ENCODE data around the gene C4orf51. TPM values are rescaled to one million over a fixed set of nuclear protein-coding genes. Genes with fewer than 3 reads are reported as not detected.

C4orf51 gene
- total and polyA plus RNA-seq, 4 donors = not detected

- Histone ChIP-seq H3K27me3 (ENCODE audit: control insufficient read depth, insufficient read depth, low read length) (no peaks in the 10 kb centered on the region), H3K9me3 (ENCODE audit: control insufficient read depth, insufficient read depth, low read length) (no peaks in the 10 kb centered on the region), H3K4me1 (ENCODE audit: control insufficient read depth, insufficient read depth, low read length) (no peaks in the 10 kb centered on the region), H3K36me3 (ENCODE audit: control insufficient read depth, insufficient read depth, low read length) (no peaks in the 10 kb centered on the region), H3K4me3 (ENCODE audit: low read depth, low read length) (no peak overlapping the region), H3K27ac (ENCODE audit: low read depth, low read length) (no peak overlapping the region)
- WGBS (ENCODE audit: insufficient coverage) = 94% methylated on average over 2 of the region's 2 CpGs
- no peak for DNase-seq (ENCODE audit: low read depth in 4 of 6, low spot score in 6 of 6)
Observed at GRCh38 chr4:145698507-145698906, 18.6 kb downstream of the C4orf51 start.

- H3K4me1 ChIP-seq (ENCODE audit: control insufficient read depth, insufficient read depth, low read length) = no peaks in the 10 kb centered on the region
- H3K36me3 ChIP-seq (ENCODE audit: control insufficient read depth, insufficient read depth, low read length) = no peaks in the 10 kb centered on the region
- H3K9me3 ChIP-seq (ENCODE audit: control insufficient read depth, insufficient read depth, low read length) = no peaks in the 10 kb centered on the region
- H3K4me3 ChIP-seq (ENCODE audit: low read depth, low read length) = no peak overlapping the region
- no peak overlapping the region for H3K27ac ChIP-seq (ENCODE audit: low read depth, low read length)
- 80% methylated on average over 2 of the region's 4 CpGs for WGBS (ENCODE audit: insufficient coverage)
- H3K27me3 ChIP-seq (ENCODE audit: control insufficient read depth, insufficient read depth, low read length) = no peaks in the 10 kb centered on the region
- DNase-seq (ENCODE audit: low read depth in 4 of 6, low spot score in 6 of 6) = peak in 1 of 6 donors; percentile 3
Observed at GRCh38 chr4:145703850-145704497, 24.0 kb downstream of the C4orf51 start.

- no peaks in the 10 kb centered on the region for H3K4me1 ChIP-seq (ENCODE audit: control insufficient read depth, insufficient read depth, low read length)
- no peaks in the 10 kb centered on the region for H3K36me3 ChIP-seq (ENCODE audit: control insufficient read depth, insufficient read depth, low read length)
Observed at GRCh38 chr4:145709336-145709735, 29.4 kb downstream of the C4orf51 start.

GRCh38 chr4:145709843-145710242, 29.9 kb downstream of the C4orf51 start:
- H3K9me3 ChIP-seq (ENCODE audit: control insufficient read depth, insufficient read depth, low read length) = peaks cover 2% of the 10 kb centered on the region

More at GRCh38 chr4:145709336-145709735, 29.4 kb downstream of the C4orf51 start:
- Histone ChIP-seq H3K27ac (ENCODE audit: low read depth, low read length) (no peak overlapping the region), H3K27me3 (ENCODE audit: control insufficient read depth, insufficient read depth, low read length) (no peaks in the 10 kb centered on the region), H3K4me3 (ENCODE audit: low read depth, low read length) (no peak overlapping the region), H3K9me3 (ENCODE audit: control insufficient read depth, insufficient read depth, low read length) (peaks cover 2% of the 10 kb centered on the region)
- no peak for DNase-seq (ENCODE audit: low read depth in 4 of 6, low spot score in 6 of 6)
- WGBS (ENCODE audit: insufficient coverage) = 57% methylated on average over 1 of the region's 1 CpG

GRCh38 chr4:145716200-145716599, 36.3 kb downstream of the C4orf51 start:
- DNase-seq (ENCODE audit: low read depth in 4 of 6, low spot score in 6 of 6) = peak in 1 of 6 donors; percentile 12
- no CpG with 5 or more reads among the region's 3 CpGs for whole genome bisulfite sequencing (ENCODE audit: insufficient coverage)
- H3K27me3 ChIP-seq (ENCODE audit: control insufficient read depth, insufficient read depth, low read length) = no peaks in the 10 kb centered on the region

More at GRCh38 chr4:145709843-145710242, 29.9 kb downstream of the C4orf51 start:
- Histone ChIP-seq H3K27me3 (ENCODE audit: control insufficient read depth, insufficient read depth, low read length) (no peaks in the 10 kb centered on the region), H3K27ac (ENCODE audit: low read depth, low read length) (no peak overlapping the region), H3K36me3 (ENCODE audit: control insufficient read depth, insufficient read depth, low read length) (no peaks in the 10 kb centered on the region), H3K4me3 (ENCODE audit: low read depth, low read length) (no peak overlapping the region), H3K4me1 (ENCODE audit: control insufficient read depth, insufficient read depth, low read length) (no peaks in the 10 kb centered on the region)
- no peak for DNase-seq (ENCODE audit: low read depth in 4 of 6, low spot score in 6 of 6)
- 100% methylated on average over 1 of the region's 3 CpGs for WGBS (ENCODE audit: insufficient coverage)

GRCh38 chr4:145716661-145717200, 36.8 kb downstream of the C4orf51 start:
- no peak for DNase-seq (ENCODE audit: low read depth in 4 of 6, low spot score in 6 of 6)
- H3K27ac ChIP-seq (ENCODE audit: low read depth, low read length) = no peak overlapping the region
- H3K4me1 ChIP-seq (ENCODE audit: control insufficient read depth, insufficient read depth, low read length) = peaks cover 2% of the 10 kb centered on the region
- WGBS (ENCODE audit: insufficient coverage) = no CpG with 5 or more reads among the region's 1 CpG
- H3K9me3 ChIP-seq (ENCODE audit: control insufficient read depth, insufficient read depth, low read length) = peaks cover 2% of the 10 kb centered on the region
- H3K4me3 ChIP-seq (ENCODE audit: low read depth, low read length) = no peak overlapping the region
- H3K27me3 ChIP-seq (ENCODE audit: control insufficient read depth, insufficient read depth, low read length) = no peaks in the 10 kb centered on the region
- H3K36me3 ChIP-seq (ENCODE audit: control insufficient read depth, insufficient read depth, low read length) = no peaks in the 10 kb centered on the region

More at GRCh38 chr4:145716200-145716599, 36.3 kb downstream of the C4orf51 start:
- H3K36me3 ChIP-seq (ENCODE audit: control insufficient read depth, insufficient read depth, low read length) = no peaks in the 10 kb centered on the region
- peaks cover 2% of the 10 kb centered on the region for H3K4me1 ChIP-seq (ENCODE audit: control insufficient read depth, insufficient read depth, low read length)
- peaks cover 2% of the 10 kb centered on the region for H3K9me3 ChIP-seq (ENCODE audit: control insufficient read depth, insufficient read depth, low read length)
- no peak overlapping the region for H3K27ac ChIP-seq (ENCODE audit: low read depth, low read length)
- H3K4me3 ChIP-seq (ENCODE audit: low read depth, low read length) = no peak overlapping the region

GRCh38 chr4:145719752-145720624, 40.0 kb downstream of the C4orf51 start:
- DNase-seq (ENCODE audit: low read depth in 4 of 6, low spot score in 6 of 6) = no peak
- Histone ChIP-seq H3K27me3 (ENCODE audit: control insufficient read depth, insufficient read depth, low read length) (no peaks in the 10 kb centered on the region), H3K4me3 (ENCODE audit: low read depth, low read length) (no peak overlapping the region), H3K9me3 (ENCODE audit: control insufficient read depth, insufficient read depth, low read length) (no peaks in the 10 kb centered on the region), H3K27ac (ENCODE audit: low read depth, low read length) (no peak overlapping the region), H3K4me1 (ENCODE audit: control insufficient read depth, insufficient read depth, low read length) (peaks cover 2% of the 10 kb centered on the region), H3K36me3 (ENCODE audit: control insufficient read depth, insufficient read depth, low read length) (no peaks in the 10 kb centered on the region)
- WGBS (ENCODE audit: insufficient coverage) = 87% methylated on average over 5 of the region's 10 CpGs

GRCh38 chr4:145720656-145721055, 40.7 kb downstream of the C4orf51 start:
- no peak for DNase-seq (ENCODE audit: low read depth in 4 of 6, low spot score in 6 of 6)
- WGBS (ENCODE audit: insufficient coverage) = no CpG with 5 or more reads among the region's 3 CpGs
- no peaks in the 10 kb centered on the region for H3K9me3 ChIP-seq (ENCODE audit: control insufficient read depth, insufficient read depth, low read length)
- H3K27ac ChIP-seq (ENCODE audit: low read depth, low read length) = no peak overlapping the region
- no peaks in the 10 kb centered on the region for H3K27me3 ChIP-seq (ENCODE audit: control insufficient read depth, insufficient read depth, low read length)
- no peaks in the 10 kb centered on the region for H3K36me3 ChIP-seq (ENCODE audit: control insufficient read depth, insufficient read depth, low read length)
- peaks cover 2% of the 10 kb centered on the region for H3K4me1 ChIP-seq (ENCODE audit: control insufficient read depth, insufficient read depth, low read length)
- no peak overlapping the region for H3K4me3 ChIP-seq (ENCODE audit: low read depth, low read length)

GRCh38 chr4:145722561-145722960, 42.6 kb downstream of the C4orf51 start:
- Histone ChIP-seq H3K27me3 (ENCODE audit: control insufficient read depth, insufficient read depth, low read length) (no peaks in the 10 kb centered on the region), H3K36me3 (ENCODE audit: control insufficient read depth, insufficient read depth, low read length) (no peaks in the 10 kb centered on the region), H3K9me3 (ENCODE audit: control insufficient read depth, insufficient read depth, low read length) (no peaks in the 10 kb centered on the region), H3K27ac (ENCODE audit: low read depth, low read length) (no peak overlapping the region), H3K4me3 (ENCODE audit: low read depth, low read length) (no peak overlapping the region), H3K4me1 (ENCODE audit: control insufficient read depth, insufficient read depth, low read length) (peaks cover 2% of the 10 kb centered on the region)
- no peak for DNase-seq (ENCODE audit: low read depth in 4 of 6, low spot score in 6 of 6)
- 100% methylated on average over 1 of the region's 1 CpG for WGBS (ENCODE audit: insufficient coverage)
